ENCODE results near the gene DEAF1. TPM values are rescaled to one million over a fixed set of nuclear protein-coding genes. Genes with fewer than 3 reads are reported as not detected.

Gene DEAF1
- total and polyA plus RNA-seq, 2 of the 13 experiments (the other 11 are each of a cell fraction or from before 2014, with no cell fraction given) = 22.3 to 29.6 TPM

DNA sequence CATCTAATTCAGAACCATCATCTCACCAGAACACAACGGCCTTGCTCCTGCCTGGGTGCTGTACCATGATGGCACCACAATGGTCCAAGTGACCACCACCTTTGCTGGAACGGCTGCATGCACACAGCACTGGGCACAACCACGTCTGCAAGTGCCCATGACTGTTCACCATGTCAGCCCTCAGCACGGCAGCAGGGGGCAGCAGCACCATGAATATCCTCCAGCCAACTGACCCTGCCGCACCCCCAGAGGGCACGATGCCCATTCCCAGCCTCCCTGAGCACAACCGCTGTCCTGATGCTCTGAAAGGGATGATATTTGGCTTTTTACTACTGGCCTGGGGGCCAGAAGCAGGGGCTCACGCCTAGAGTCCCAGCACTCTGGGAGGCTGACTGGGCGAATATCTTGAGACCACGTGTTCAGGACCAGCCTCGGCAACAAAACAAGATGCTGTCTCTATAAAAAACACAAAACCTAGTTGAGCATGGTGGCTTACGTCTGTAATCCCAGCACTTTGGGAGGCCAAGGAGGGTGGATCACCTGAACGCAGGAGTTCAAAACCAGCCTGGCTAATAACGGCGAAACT, 32.2 kb downstream of the DEAF1 start (continued):
- no peak for TF ChIP-seq ZNF232 (CRISPR knock-in tag; IDR thresholded peaks at IDR 0.05; ENCODE audit: borderline replicate concordance)
- no peak for TF ChIP-seq ZNF274 (CRISPR knock-in tag; IDR thresholded peaks at IDR 0.05)
- no peak for TF ChIP-seq ARID2 (CRISPR knock-in tag; IDR thresholded peaks at IDR 0.05; ENCODE audit: borderline replicate concordance)
- TF ChIP-seq ZNF34 (CRISPR knock-in tag; IDR thresholded peaks at IDR 0.05; ENCODE audit: borderline replicate concordance) = no peak
- no peak for TF ChIP-seq HNRNPK (IDR thresholded peaks at IDR 0.05; ENCODE audit: low read depth, low read length, poor library complexity, severe bottlenecking)
- 0 out of 2 replicates have a peak, but pooled peaks have one; percentile 22 for TF ChIP-seq GABPB1 (CRISPR knock-in tag; IDR thresholded peaks at IDR 0.05)
- no peak for TF ChIP-seq ZKSCAN8 (CRISPR knock-in tag; IDR thresholded peaks at IDR 0.05; ENCODE audit: borderline replicate concordance)
- TF ChIP-seq ZFP1 (CRISPR knock-in tag; IDR thresholded peaks at IDR 0.05) = no peak
- no peak for TF ChIP-seq ZNF350 (CRISPR knock-in tag; IDR thresholded peaks at IDR 0.05; ENCODE audit: borderline replicate concordance, low read depth)
- TF ChIP-seq, protein P1, sequence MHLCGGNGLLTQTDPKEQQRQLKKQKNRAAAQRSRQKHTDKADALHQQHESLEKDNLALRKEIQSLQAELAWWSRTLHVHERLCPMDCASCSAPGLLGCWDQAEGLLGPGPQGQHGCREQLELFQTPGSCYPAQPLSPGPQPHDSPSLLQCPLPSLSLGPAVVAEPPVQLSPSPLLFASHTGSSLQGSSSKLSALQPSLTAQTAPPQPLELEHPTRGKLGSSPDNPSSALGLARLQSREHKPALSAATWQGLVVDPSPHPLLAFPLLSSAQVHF (CRISPR knock-in tag; IDR thresholded peaks at IDR 0.05) = no peak
- no peak for TF ChIP-seq TEAD3 (CRISPR knock-in tag; optimal IDR thresholded peaks at IDR 0.05; ENCODE audit: borderline replicate concordance)
- TF ChIP-seq, protein P2, sequence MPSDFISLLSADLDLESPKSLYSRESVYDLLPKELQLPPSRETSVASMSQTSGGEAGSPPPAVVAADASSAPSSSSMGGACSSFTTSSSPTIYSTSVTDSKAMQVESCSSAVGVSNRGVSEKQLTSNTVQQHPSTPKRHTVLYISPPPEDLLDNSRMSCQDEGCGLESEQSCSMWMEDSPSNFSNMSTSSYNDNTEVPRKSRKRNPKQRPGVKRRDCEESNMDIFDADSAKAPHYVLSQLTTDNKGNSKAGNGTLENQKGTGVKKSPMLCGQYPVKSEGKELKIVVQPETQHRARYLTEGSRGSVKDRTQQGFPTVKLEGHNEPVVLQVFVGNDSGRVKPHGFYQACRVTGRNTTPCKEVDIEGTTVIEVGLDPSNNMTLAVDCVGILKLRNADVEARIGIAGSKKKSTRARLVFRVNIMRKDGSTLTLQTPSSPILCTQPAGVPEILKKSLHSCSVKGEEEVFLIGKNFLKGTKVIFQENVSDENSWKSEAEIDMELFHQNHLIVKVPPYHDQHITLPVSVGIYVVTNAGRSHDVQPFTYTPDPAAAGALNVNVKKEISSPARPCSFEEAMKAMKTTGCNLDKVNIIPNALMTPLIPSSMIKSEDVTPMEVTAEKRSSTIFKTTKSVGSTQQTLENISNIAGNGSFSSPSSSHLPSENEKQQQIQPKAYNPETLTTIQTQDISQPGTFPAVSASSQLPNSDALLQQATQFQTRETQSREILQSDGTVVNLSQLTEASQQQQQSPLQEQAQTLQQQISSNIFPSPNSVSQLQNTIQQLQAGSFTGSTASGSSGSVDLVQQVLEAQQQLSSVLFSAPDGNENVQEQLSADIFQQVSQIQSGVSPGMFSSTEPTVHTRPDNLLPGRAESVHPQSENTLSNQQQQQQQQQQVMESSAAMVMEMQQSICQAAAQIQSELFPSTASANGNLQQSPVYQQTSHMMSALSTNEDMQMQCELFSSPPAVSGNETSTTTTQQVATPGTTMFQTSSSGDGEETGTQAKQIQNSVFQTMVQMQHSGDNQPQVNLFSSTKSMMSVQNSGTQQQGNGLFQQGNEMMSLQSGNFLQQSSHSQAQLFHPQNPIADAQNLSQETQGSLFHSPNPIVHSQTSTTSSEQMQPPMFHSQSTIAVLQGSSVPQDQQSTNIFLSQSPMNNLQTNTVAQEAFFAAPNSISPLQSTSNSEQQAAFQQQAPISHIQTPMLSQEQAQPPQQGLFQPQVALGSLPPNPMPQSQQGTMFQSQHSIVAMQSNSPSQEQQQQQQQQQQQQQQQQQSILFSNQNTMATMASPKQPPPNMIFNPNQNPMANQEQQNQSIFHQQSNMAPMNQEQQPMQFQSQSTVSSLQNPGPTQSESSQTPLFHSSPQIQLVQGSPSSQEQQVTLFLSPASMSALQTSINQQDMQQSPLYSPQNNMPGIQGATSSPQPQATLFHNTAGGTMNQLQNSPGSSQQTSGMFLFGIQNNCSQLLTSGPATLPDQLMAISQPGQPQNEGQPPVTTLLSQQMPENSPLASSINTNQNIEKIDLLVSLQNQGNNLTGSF (CRISPR knock-in tag; IDR thresholded peaks at IDR 0.05) = no peak
- TF ChIP-seq, protein P3, sequence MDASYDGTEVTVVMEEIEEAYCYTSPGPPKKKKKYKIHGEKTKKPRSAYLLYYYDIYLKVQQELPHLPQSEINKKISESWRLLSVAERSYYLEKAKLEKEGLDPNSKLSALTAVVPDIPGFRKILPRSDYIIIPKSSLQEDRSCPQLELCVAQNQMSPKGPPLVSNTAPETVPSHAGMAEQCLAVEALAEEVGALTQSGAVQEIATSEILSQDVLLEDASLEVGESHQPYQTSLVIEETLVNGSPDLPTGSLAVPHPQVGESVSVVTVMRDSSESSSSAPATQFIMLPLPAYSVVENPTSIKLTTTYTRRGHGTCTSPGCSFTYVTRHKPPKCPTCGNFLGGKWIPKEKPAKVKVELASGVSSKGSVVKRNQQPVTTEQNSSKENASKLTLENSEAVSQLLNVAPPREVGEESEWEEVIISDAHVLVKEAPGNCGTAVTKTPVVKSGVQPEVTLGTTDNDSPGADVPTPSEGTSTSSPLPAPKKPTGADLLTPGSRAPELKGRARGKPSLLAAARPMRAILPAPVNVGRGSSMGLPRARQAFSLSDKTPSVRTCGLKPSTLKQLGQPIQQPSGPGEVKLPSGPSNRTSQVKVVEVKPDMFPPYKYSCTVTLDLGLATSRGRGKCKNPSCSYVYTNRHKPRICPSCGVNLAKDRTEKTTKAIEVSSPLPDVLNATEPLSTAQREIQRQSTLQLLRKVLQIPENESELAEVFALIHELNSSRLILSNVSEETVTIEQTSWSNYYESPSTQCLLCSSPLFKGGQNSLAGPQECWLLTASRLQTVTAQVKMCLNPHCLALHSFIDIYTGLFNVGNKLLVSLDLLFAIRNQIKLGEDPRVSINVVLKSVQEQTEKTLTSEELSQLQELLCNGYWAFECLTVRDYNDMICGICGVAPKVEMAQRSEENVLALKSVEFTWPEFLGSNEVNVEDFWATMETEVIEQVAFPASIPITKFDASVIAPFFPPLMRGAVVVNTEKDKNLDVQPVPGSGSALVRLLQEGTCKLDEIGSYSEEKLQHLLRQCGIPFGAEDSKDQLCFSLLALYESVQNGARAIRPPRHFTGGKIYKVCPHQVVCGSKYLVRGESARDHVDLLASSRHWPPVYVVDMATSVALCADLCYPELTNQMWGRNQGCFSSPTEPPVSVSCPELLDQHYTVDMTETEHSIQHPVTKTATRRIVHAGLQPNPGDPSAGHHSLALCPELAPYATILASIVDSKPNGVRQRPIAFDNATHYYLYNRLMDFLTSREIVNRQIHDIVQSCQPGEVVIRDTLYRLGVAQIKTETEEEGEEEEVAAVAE (CRISPR knock-in tag; IDR thresholded peaks at IDR 0.05; ENCODE audit: borderline replicate concordance) = no peak
- TF ChIP-seq, protein P4, sequence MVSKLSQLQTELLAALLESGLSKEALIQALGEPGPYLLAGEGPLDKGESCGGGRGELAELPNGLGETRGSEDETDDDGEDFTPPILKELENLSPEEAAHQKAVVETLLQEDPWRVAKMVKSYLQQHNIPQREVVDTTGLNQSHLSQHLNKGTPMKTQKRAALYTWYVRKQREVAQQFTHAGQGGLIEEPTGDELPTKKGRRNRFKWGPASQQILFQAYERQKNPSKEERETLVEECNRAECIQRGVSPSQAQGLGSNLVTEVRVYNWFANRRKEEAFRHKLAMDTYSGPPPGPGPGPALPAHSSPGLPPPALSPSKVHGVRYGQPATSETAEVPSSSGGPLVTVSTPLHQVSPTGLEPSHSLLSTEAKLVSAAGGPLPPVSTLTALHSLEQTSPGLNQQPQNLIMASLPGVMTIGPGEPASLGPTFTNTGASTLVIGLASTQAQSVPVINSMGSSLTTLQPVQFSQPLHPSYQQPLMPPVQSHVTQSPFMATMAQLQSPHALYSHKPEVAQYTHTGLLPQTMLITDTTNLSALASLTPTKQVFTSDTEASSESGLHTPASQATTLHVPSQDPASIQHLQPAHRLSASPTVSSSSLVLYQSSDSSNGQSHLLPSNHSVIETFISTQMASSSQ (IDR thresholded peaks at IDR 0.05; ENCODE audit: low read depth) = no peak
- TF ChIP-seq, protein P4 (CRISPR knock-in tag; IDR thresholded peaks at IDR 0.05; ENCODE audit: borderline replicate concordance) = 0 out of 2 replicates have a peak, but pooled peaks have one; percentile 27
